MCF 10A (cell line): ENCODE data around the gene ITFG1. TPM values are rescaled to one million over a fixed set of nuclear protein-coding genes. Genes with fewer than 3 reads are reported as not detected.
"Not testable (repeated sequence)": the region's sequence is repeated elsewhere in the genome, so short reads cannot be mapped to it uniquely, and the experiment has no call there.

ENCODE experiments used
- BruUV-seq: library from RNA; stranded (reverse); fragments of 400-500 nt; replicated peaks from 2 replicates; lab custom pipeline; 2021; lab: Mats Ljungman, UMichigan
- CTCF ChIA-PET: fragments of 300-600 bp; sonication (Branson Sonifier 250); formaldehyde crosslinking; extraction: SDS; loops from one replicate; lab custom pipeline; 2021; ENCODE audit warnings: antibody characterized with exemption, inconsistent platforms; lab: Yijun Ruan, JAX
- POLR2A ChIA-PET: fragments of 300-600, 350-650 bp; sonication (Branson Sonifier 250); formaldehyde crosslinking; extraction: SDS; loops from one replicate; lab custom pipeline; 2020; ENCODE audit warnings: antibody characterized with exemption, inconsistent platforms; lab: Yijun Ruan, JAX
- DNase-seq: peaks from one replicate; pipeline ENCODE4 v3.0.0-alpha.2; 2018; ENCODE audit not compliant: unreplicated experiment
- H3K27ac Mint-ChIP-seq: one replicate; pipeline ENCODE4 v1.8.0; 2022; ENCODE audit warnings: mild to moderate bottlenecking, low read depth, mixed read lengths; ENCODE audit not compliant: unreplicated experiment
- H3K27me3 Mint-ChIP-seq: one replicate; pipeline ENCODE4 v1.8.0; 2022; ENCODE audit warnings: mixed read lengths; ENCODE audit not compliant: insufficient read depth, unreplicated experiment
- H3K36me3 Mint-ChIP-seq: one replicate; pipeline ENCODE4 v1.8.0; 2022; ENCODE audit warnings: mild to moderate bottlenecking, moderate library complexity, mixed read lengths; ENCODE audit not compliant: insufficient read depth, unreplicated experiment
- H3K4me1 Mint-ChIP-seq: one replicate; pipeline ENCODE4 v1.8.0; 2022; ENCODE audit warnings: mixed read lengths; ENCODE audit not compliant: insufficient read depth, unreplicated experiment
- H3K4me3 Mint-ChIP-seq: one replicate; pipeline ENCODE4 v1.8.0; 2022; ENCODE audit warnings: mild to moderate bottlenecking, moderate library complexity, mixed read lengths; ENCODE audit not compliant: unreplicated experiment
- H3K9me3 Mint-ChIP-seq: one replicate; pipeline ENCODE4 v1.8.0; 2022; ENCODE audit warnings: mixed read lengths; ENCODE audit not compliant: unreplicated experiment
- CTCF ChIP-seq: fragments of 200-600 bp; IDR thresholded peaks from one replicate; pipeline ENCODE4 v1.8.0; 2022; ENCODE audit warnings: antibody characterized with exemption, mild to moderate bottlenecking; ENCODE audit not compliant: unreplicated experiment
- intact Hi-C: fragments of 100-400 bp; cut with micrococcal nuclease; formaldehyde crosslinking; loops from 2 replicates; pipeline ENCODE4 v1.14.1; 2022
- total RNA-seq: library from RNA; stranded (reverse); gene quantifications from 2 replicates; pipeline ENCODE4 v1.2.3, GENCODE V29; 2022

ITFG1 gene
- total RNA-seq, 1 experiment from 2014 or later, result 35.4 TPM

GRCh38 chr16:47448830-47449575 is 11.9 kb downstream of the ITFG1 start:
- Mint-ChIP-seq H3K4me3 (no peak overlapping the region), H3K4me1 (peaks cover 5% of the 10 kb centered on the region), H3K36me3 (peaks cover 55% of the 10 kb centered on the region), H3K27me3 (no peaks in the 10 kb centered on the region), H3K27ac (no peak overlapping the region), H3K9me3 (no peaks in the 10 kb centered on the region)
- no peak for TF ChIP-seq CTCF
- DNase-seq, result no peak
- ChIA-PET CTCF (no interaction called here), POLR2A (interaction anchor here (0.8 to 1.4 kb wide), 3 partner anchors 12 to 14 kb away, joined by 3 to 11 read pairs (median 5); partner anchors contain the start of genes ITFG1 and PHKB)
- intact Hi-C loops, result no loop called here
- BruUV-seq, result no TSS peak

GRCh38 chr16:47446431-47446830 is 14.4 kb downstream of the ITFG1 start:
- POLR2A ChIA-PET, result no interaction called here
- H3K9me3 Mint-ChIP-seq, result no peaks in the 10 kb centered on the region
- no peak overlapping the region for H3K27ac Mint-ChIP-seq

GRCh38 chr16:47442884-47443283 is 18.0 kb downstream of the ITFG1 start:
- peaks cover 23% of the 10 kb centered on the region for H3K36me3 Mint-ChIP-seq
- H3K9me3 Mint-ChIP-seq, BruUV-seq, H3K4me3 Mint-ChIP-seq, CTCF ChIA-PET, H3K27me3 Mint-ChIP-seq, DNase-seq, intact Hi-C loops, H3K27ac Mint-ChIP-seq, H3K4me1 Mint-ChIP-seq, POLR2A ChIA-PET: not testable (repeated sequence)

More at GRCh38 chr16:47446431-47446830, 14.4 kb downstream of the ITFG1 start:
- CTCF ChIA-PET, result interaction anchor here (1.5 kb wide), 1 partner anchor 14 kb away, joined by 3 read pairs; the partner anchor contains the start of genes ITFG1 and PHKB
- no peak overlapping the region for H3K4me3 Mint-ChIP-seq
- no peaks in the 10 kb centered on the region for H3K27me3 Mint-ChIP-seq
- no peak for DNase-seq
- BruUV-seq, result no TSS peak
- TF ChIP-seq CTCF, result no peak
- H3K36me3 Mint-ChIP-seq, result peaks cover 39% of the 10 kb centered on the region
- intact Hi-C loops, result no loop called here
- peaks cover 5% of the 10 kb centered on the region for H3K4me1 Mint-ChIP-seq

- H3K27ac Mint-ChIP-seq, H3K9me3 Mint-ChIP-seq, CTCF ChIA-PET: not testable (repeated sequence)
Observed at GRCh38 chr16:47440066-47440465, 20.8 kb downstream of the ITFG1 start.

GRCh38 chr16:47434274-47434673 is 26.6 kb downstream of the ITFG1 start:
- POLR2A ChIA-PET, result interaction anchor here (0.7 to 1.2 kb wide), 2 partner anchors 15 to 309 kb away, joined by 3 to 5 read pairs; no protein-coding TSS in a partner anchor
- H3K9me3 Mint-ChIP-seq, intact Hi-C loops, DNase-seq, CTCF ChIA-PET, H3K4me1 Mint-ChIP-seq, H3K27ac Mint-ChIP-seq, H3K4me3 Mint-ChIP-seq, H3K27me3 Mint-ChIP-seq, BruUV-seq, H3K36me3 Mint-ChIP-seq: not testable (repeated sequence)

More at GRCh38 chr16:47440066-47440465, 20.8 kb downstream of the ITFG1 start:
- BruUV-seq, POLR2A ChIA-PET, H3K4me1 Mint-ChIP-seq, DNase-seq, H3K27me3 Mint-ChIP-seq, H3K4me3 Mint-ChIP-seq, intact Hi-C loops: not testable (repeated sequence)
- peaks cover 22% of the 10 kb centered on the region for H3K36me3 Mint-ChIP-seq
